Loucy (cell line): ENCODE measurements around the gene BPIFA1.

Source experiments
- EZH2phosphoT487 ChIP-seq: fragments of 200-600 bp; IDR thresholded peaks from 2 replicates; pipeline ENCODE4 v1.6.1; 2018; ENCODE audit warnings: antibody characterized with exemption, mild to moderate bottlenecking, moderate library complexity, borderline replicate concordance
- TF ChIP-seq, protein P1 (sequence below): fragments of 200-600 bp; sonication (generic); conservative IDR thresholded peaks from 2 replicates; pipeline ENCODE4 v1.5.1; 2014; ENCODE audit warnings: mild to moderate bottlenecking, antibody characterized with exemption, low read length

DNA sequence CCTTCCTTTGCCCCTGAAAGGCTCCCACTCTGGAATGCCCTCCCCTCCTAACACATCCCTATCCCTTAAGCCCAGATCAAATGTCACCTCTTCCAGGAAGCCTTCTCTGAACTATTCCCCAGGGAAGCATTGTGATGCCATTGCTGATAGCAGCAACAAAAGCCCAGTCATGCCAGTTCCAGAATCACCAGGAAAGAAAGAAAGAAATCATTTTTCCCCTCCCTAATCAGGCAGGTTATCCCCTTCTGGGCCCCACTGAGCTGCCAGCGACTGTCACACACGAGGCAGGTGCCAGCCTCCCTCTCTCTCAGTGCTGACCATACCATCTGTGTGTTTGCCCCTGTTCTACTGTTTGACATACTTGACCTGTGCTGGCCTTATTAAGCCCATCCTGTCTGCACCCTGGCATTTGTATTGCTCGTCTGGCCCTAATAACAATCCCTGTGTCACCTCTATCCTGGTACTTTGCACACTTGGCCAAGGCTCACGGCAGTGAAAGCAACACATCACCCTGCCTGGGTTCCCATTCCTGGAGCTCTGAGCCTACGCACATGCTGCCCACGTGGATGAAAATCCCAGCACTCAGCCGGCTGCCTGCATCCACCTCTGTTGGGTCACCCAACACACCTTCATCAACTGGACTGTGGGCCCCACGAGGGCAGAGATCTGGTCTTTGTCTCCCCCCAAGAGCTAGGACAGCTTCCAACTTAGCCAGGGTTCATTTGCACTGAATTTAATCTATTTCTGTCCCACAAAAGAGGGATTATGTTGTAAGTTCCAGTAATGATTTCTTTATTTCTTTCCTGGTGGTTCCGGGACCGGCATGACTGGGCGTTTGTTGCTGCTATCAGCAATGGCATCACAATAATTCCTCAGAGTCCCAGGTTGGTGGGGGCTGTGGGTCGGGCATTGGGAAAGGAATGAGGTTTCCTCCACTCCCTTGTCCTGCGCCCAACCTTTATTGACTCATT lies 42.0 kb downstream of the BPIFA1 start:
- TF ChIP-seq, protein P1, sequence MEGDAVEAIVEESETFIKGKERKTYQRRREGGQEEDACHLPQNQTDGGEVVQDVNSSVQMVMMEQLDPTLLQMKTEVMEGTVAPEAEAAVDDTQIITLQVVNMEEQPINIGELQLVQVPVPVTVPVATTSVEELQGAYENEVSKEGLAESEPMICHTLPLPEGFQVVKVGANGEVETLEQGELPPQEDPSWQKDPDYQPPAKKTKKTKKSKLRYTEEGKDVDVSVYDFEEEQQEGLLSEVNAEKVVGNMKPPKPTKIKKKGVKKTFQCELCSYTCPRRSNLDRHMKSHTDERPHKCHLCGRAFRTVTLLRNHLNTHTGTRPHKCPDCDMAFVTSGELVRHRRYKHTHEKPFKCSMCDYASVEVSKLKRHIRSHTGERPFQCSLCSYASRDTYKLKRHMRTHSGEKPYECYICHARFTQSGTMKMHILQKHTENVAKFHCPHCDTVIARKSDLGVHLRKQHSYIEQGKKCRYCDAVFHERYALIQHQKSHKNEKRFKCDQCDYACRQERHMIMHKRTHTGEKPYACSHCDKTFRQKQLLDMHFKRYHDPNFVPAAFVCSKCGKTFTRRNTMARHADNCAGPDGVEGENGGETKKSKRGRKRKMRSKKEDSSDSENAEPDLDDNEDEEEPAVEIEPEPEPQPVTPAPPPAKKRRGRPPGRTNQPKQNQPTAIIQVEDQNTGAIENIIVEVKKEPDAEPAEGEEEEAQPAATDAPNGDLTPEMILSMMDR, result no peak
- TF ChIP-seq EZH2phosphoT487, result no peak
